Measurements from ENCODE around the gene TAP2.

The TAP2 gene

DNA sequence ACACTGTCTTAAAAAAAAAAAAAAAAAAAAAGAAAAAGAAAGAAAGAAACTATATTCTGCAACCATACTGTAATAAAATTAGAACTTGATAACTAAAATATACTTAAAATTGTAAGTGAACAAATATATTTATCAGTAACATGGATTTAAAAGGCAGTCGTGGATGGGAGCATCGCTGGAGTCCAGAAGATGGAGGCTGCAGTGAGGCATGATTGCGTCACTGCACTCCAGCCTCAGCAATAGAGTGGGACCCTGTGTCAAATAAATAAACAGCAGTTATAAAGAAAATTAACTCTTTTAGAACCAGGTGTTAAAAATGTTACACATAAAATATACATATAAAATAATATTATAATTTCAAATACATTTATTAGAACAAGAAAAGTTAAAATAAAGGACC lies 24.2 kb upstream of the TAP2 start:
- no peak for TF ChIP-seq CTCF (IDR thresholded peaks at IDR 0.05; ENCODE audit: low read depth, low read length, missing control alignments)
- no peak overlapping the region for H3K4me3 ChIP-seq (replicated peaks; ENCODE audit: low read depth, low read length)
- no peak for DNase-seq (ENCODE audit: extremely low read depth, low read depth)

DNA sequence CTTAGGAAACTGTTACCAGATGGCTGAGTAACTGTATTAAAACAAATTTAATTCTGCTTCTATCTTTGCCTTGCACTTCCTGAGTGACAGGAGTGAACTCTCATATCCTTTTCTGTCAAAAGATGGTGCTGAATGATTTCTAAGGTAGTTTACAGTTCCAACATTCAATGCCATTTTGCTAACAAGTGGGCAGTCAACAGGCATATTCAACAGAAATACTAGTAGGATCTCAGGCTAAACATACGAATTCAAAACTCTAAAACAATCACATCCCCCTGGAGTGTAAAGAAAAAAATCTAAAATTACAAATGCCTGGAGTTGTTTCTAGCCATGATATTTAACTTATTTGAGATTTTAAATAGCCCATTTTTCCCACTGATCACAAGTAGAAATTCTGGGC lies 22.1 kb upstream of the TAP2 start:
- DNase-seq (ENCODE audit: extremely low read depth, low read depth), result no peak
- no peak for TF ChIP-seq CTCF (IDR thresholded peaks at IDR 0.05; ENCODE audit: low read depth, low read length, missing control alignments)
- H3K4me3 ChIP-seq (replicated peaks; ENCODE audit: low read depth, low read length), result no peak overlapping the region

GRCh38 chr6:32858194-32858593 lies 19.7 kb upstream of the TAP2 start:
- no peak for DNase-seq (ENCODE audit: extremely low read depth, low read depth)
- TF ChIP-seq CTCF (IDR thresholded peaks at IDR 0.05; ENCODE audit: low read depth, low read length, missing control alignments), result no peak
- H3K4me3 ChIP-seq (replicated peaks; ENCODE audit: low read depth, low read length), result no peak overlapping the region

DNA sequence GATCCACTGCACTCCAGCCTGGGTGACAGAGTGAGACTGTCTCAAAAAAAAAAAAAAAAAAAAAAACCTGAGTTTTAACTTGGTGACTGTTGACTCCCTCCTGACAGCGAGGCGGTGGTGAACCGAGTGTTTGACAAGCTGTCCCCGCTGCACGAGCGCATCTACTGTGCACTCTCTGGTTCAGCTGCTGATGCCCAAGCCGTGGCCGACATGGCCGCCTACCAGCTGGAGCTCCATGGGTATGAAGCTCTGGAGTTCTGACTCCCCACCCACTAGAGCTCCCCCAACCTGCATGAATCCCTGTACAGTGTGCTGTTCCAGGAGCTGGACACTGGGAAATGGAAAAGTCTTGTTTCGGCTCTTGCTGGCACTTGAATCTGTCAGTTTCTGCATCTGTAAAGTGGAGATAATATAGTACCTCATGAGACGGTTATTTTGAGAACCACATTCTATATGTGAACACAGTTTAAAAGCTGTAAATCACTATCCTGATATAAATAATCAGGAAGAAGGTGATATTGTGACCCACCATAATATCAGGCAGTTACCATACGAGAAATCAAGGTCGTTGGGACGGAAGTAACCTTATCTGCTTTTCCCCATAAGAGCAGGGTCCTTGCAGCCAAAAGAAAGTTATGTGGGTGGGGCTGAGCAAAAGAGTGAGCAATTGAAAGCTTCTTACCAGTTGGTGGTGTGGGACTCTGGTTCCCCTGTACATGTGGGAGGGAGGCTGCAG lies 18.8 kb upstream of the TAP2 start:
- H3K4me3 ChIP-seq (replicated peaks; ENCODE audit: low read depth, low read length), result no peak overlapping the region
- no peak for TF ChIP-seq CTCF (IDR thresholded peaks at IDR 0.05; ENCODE audit: low read depth, low read length, missing control alignments)
- DNase-seq (ENCODE audit: extremely low read depth, low read depth), result no peak

DNA sequence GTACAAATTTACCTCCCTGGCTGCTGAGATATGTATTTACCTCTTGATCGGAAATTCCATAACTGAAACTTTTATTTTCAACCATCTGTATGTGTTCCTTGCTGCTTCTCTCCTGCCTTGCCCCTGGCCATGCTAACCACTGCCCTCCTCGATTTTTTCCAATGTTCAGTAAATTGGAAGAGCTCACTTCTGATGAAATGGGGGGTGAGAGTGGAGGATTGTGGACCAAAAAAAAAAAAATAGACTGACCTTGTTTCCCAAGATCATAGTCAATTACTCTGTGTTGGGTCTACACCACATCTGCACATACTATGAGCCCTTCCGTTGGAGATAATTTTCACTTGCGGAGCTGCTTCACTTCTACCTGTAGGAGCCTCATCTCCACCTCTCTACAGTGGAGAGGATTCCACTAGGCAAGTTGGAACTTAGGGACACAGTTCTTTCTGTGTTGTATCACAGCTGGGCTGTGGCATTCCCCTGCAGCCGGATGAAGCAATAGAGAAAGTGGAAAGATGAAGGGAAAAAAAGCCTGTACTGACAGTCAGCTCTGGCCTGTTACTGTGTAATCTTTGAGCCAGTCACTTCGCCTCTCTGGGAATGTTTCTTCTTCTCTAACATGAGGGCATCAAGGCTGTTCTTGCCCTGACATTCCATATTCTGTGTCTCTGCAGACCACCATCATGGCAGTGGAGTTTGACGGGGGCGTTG lies 17.1 kb upstream of the TAP2 start:
- DNase-seq (ENCODE audit: extremely low read depth, low read depth), result no peak
- no peak for TF ChIP-seq CTCF (IDR thresholded peaks at IDR 0.05; ENCODE audit: low read depth, low read length, missing control alignments)
- no peak overlapping the region for H3K4me3 ChIP-seq (replicated peaks; ENCODE audit: low read depth, low read length)

- H3K4me3 ChIP-seq (replicated peaks; ENCODE audit: low read depth, low read length), result peak overlapping the region; percentile 90
- no peak for DNase-seq (ENCODE audit: extremely low read depth, low read depth)
- no peak for TF ChIP-seq CTCF (IDR thresholded peaks at IDR 0.05; ENCODE audit: low read depth, low read length, missing control alignments)
Observed at GRCh38 chr6:32854376-32855178, 16.0 kb upstream of the TAP2 start.

All from HFF-Myc (cell line).